Neural progenitor cell (in vitro differentiated cells): ENCODE data around the gene SMURF1.

Source experiments
- EZH2 ChIP-seq: fragments of 200-600 bp; sonication (generic); IDR thresholded peaks from 2 replicates; pipeline ENCODE4 v1.6.1; 2017; ENCODE audit warnings: antibody characterized with exemption, mild to moderate bottlenecking, moderate library complexity
- EZH2phosphoT487 ChIP-seq: fragments of 200-600 bp; sonication (generic); IDR thresholded peaks from 2 replicates; pipeline ENCODE4 v1.6.1; 2017; ENCODE audit warnings: antibody characterized with exemption
- TF ChIP-seq, protein P1 (sequence below): fragments of 200-600 bp; sonication (generic); IDR thresholded peaks from 2 replicates; pipeline ENCODE4 v1.5.1; 2017; ENCODE audit warnings: antibody characterized with exemption, mild to moderate bottlenecking

DNA sequence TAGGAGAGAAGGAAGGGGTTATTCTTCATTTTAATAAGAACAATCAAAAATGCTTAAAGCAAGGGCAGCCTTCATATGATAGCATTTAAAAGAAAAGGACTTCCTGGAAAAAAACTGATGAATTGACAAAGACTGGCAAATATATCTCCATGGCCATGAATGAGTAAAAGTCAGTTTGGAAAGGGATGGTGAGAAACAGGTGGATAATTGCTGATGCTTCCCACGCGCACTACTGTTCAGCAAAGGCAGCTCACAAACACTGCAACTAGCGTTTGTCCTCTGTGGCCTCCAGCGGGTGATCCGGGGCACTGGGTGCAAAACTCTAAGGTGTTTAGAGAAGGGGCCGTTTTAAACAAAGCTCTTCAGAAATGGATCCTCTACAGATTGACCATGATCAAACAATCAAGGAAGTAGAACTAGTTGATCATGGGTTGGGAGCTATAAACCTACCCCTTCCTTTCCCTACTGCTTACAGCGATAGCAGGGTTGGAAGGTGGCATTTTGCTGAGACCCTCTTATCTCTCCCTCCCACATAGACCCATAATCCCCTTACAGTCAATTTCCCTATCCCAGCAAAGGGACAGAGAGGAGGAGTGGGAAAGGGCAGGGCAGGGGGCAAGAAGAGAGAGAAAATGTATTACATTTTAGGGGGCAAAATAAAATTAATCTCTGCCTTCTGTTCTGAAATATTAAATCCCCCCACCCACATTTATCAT, 53.8 kb downstream of the SMURF1 start:
- TF ChIP-seq, protein P1, sequence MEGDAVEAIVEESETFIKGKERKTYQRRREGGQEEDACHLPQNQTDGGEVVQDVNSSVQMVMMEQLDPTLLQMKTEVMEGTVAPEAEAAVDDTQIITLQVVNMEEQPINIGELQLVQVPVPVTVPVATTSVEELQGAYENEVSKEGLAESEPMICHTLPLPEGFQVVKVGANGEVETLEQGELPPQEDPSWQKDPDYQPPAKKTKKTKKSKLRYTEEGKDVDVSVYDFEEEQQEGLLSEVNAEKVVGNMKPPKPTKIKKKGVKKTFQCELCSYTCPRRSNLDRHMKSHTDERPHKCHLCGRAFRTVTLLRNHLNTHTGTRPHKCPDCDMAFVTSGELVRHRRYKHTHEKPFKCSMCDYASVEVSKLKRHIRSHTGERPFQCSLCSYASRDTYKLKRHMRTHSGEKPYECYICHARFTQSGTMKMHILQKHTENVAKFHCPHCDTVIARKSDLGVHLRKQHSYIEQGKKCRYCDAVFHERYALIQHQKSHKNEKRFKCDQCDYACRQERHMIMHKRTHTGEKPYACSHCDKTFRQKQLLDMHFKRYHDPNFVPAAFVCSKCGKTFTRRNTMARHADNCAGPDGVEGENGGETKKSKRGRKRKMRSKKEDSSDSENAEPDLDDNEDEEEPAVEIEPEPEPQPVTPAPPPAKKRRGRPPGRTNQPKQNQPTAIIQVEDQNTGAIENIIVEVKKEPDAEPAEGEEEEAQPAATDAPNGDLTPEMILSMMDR: no peak
- TF ChIP-seq EZH2phosphoT487: no peak
- TF ChIP-seq EZH2: no peak
